OCI-LY1 (cell line): ENCODE results near the gene ZNF548.
"Not testable (repeated sequence)": the region's sequence is repeated elsewhere in the genome, so short reads cannot be mapped to it uniquely, and the experiment has no call there.

Experiments
- H2AFZ ChIP-seq: fragments of 200-600 bp; sonication (generic), shearing (Covaris generic); 2 replicates; pipeline ENCODE4 v1.6.0; 2014; ENCODE audit warnings: antibody characterized with exemption, mild to moderate bottlenecking, low read length
- H3F3A ChIP-seq: fragments of 200-600 bp; sonication (generic), shearing (Covaris generic); 2 replicates; pipeline ENCODE4 v1.6.0; 2014; ENCODE audit warnings: mild to moderate bottlenecking, antibody characterized with exemption, low read length, moderate library complexity; ENCODE audit not compliant: insufficient read depth
- H3K27ac ChIP-seq: fragments of 200-600 bp; sonication (generic); 2 replicates; pipeline ENCODE4 v1.5.1; 2014; ENCODE audit warnings: low read length, mixed run types, mild to moderate bottlenecking, low read depth; ENCODE audit not compliant: poor library complexity, severe bottlenecking
- H3K27me3 ChIP-seq: fragments of 200-600 bp; sonication (generic); 2 replicates; pipeline ENCODE4 v1.6.0; 2014; ENCODE audit warnings: antibody characterized with exemption, mild to moderate bottlenecking, low read length, moderate library complexity; ENCODE audit not compliant: insufficient read depth
- H3K36me3 ChIP-seq: fragments of 200-600 bp; sonication (generic); 2 replicates; pipeline ENCODE4 v1.6.1; 2014; ENCODE audit warnings: mild to moderate bottlenecking, antibody characterized with exemption, low read length, moderate library complexity, mixed read lengths; ENCODE audit not compliant: insufficient read depth
- H3K4me1 ChIP-seq: fragments of 200-600 bp; sonication (generic); 2 replicates; pipeline ENCODE4 v1.5.1; 2014; ENCODE audit warnings: mild to moderate bottlenecking, low read length, moderate library complexity; ENCODE audit not compliant: insufficient read depth, severe bottlenecking
- H3K4me2 ChIP-seq: fragments of 200-600 bp; sonication (generic), shearing (Covaris generic); 2 replicates; pipeline ENCODE4 v1.6.1; 2014; ENCODE audit warnings: low read length
- H3K4me3 ChIP-seq: fragments of 200-600 bp; sonication (generic); 2 replicates; pipeline ENCODE4 v1.5.1; 2014; ENCODE audit warnings: low read length, low read depth, mild to moderate bottlenecking, mixed read lengths; ENCODE audit not compliant: poor library complexity, severe bottlenecking
- H3K79me2 ChIP-seq: fragments of 200-600 bp; shearing (Covaris generic); 2 replicates; pipeline ENCODE4 v1.6.1; 2016; ENCODE audit warnings: mixed run types, low read length, mixed read lengths; ENCODE audit not compliant: insufficient read depth
- H3K9ac ChIP-seq: fragments of 200-600 bp; sonication (generic), shearing (Covaris generic); 2 replicates; pipeline ENCODE4 v1.6.1; 2014; ENCODE audit warnings: mild to moderate bottlenecking, low read length, mixed read lengths
- H3K9me2 ChIP-seq: fragments of 200-600 bp; sonication (generic), shearing (Covaris generic); 2 replicates; pipeline ENCODE4 v1.6.1; 2014; ENCODE audit warnings: low read depth, mild to moderate bottlenecking, low read length, mixed read lengths
- H3K9me3 ChIP-seq: fragments of 200-600 bp; shearing (Covaris generic); 2 replicates; pipeline ENCODE4 v1.6.1; 2014; ENCODE audit warnings: low read length, mixed read lengths
- H4K20me1 ChIP-seq: fragments of 200-600 bp; sonication (generic), shearing (Covaris generic); 2 replicates; pipeline ENCODE4 v1.6.0; 2016; ENCODE audit warnings: mild to moderate bottlenecking, low read length; ENCODE audit not compliant: insufficient read depth
- CTCF ChIP-seq: fragments of 200-600 bp; sonication (generic), shearing (Covaris generic); IDR thresholded peaks from 2 replicates; pipeline ENCODE4 v1.5.1; 2017; ENCODE audit warnings: mild to moderate bottlenecking, antibody characterized with exemption, low read length, moderate library complexity, mixed read lengths
- EZH2 ChIP-seq: fragments of 200-600 bp; sonication (generic), shearing (Covaris generic); IDR thresholded peaks from 2 replicates; pipeline ENCODE4 v1.8.0; 2017; ENCODE audit warnings: borderline replicate concordance, mixed run types, mild to moderate bottlenecking, antibody characterized with exemption, low read length, moderate library complexity, mixed read lengths

ZNF548 gene

GRCh38 chr19:57374179-57374578 is 15.5 kb upstream of the ZNF548 start:
- Histone ChIP-seq H3K4me3 (no peak overlapping the region), H3K4me1 (no peaks in the 10 kb centered on the region), H3K27me3 (no peaks in the 10 kb centered on the region), H3K9me2 (no peaks in the 10 kb centered on the region), H3K27ac (no peak overlapping the region), H3K9ac (no peak overlapping the region), H2AFZ (no peak overlapping the region), H4K20me1 (no peaks in the 10 kb centered on the region), H3K4me2 (no peak overlapping the region), H3K9me3 (peaks cover 36% of the 10 kb centered on the region), H3K36me3 (peaks cover 74% of the 10 kb centered on the region), H3F3A (no peaks in the 10 kb centered on the region), H3K79me2 (no peaks in the 10 kb centered on the region)
- TF ChIP-seq CTCF (no peak), EZH2 (no peak)

- not testable (repeated sequence) for H3K79me2 ChIP-seq, H3K27ac ChIP-seq, H3K4me3 ChIP-seq, H3K4me1 ChIP-seq, H3K4me2 ChIP-seq, H3K9ac ChIP-seq, H2AFZ ChIP-seq, H3F3A ChIP-seq, H3K27me3 ChIP-seq, H3K9me2 ChIP-seq, H4K20me1 ChIP-seq
- H3K9me3 ChIP-seq = peaks cover 39% of the 10 kb centered on the region
- peaks cover 74% of the 10 kb centered on the region for H3K36me3 ChIP-seq
These were observed 15.0 kb upstream of the ZNF548 start for GRCh38 chr19:57374647-57375046.

GRCh38 chr19:57376151-57376550 is 13.5 kb upstream of the ZNF548 start:
- Histone ChIP-seq H3K4me1 (no peaks in the 10 kb centered on the region), H3K36me3 (peaks cover 72% of the 10 kb centered on the region), H3K79me2 (no peaks in the 10 kb centered on the region), H3K27me3 (no peaks in the 10 kb centered on the region), H3K9me2 (no peaks in the 10 kb centered on the region), H3K9me3 (peaks cover 51% of the 10 kb centered on the region), H3K4me2 (no peak overlapping the region), H3K27ac (no peak overlapping the region), H4K20me1 (no peaks in the 10 kb centered on the region), H3K4me3 (no peak overlapping the region), H2AFZ (no peak overlapping the region), H3K9ac (no peak overlapping the region), H3F3A (no peaks in the 10 kb centered on the region)
- TF ChIP-seq CTCF (no peak), EZH2 (no peak)

GRCh38 chr19:57377498-57378146 is 12.0 kb upstream of the ZNF548 start:
- H3K27me3 ChIP-seq = no peaks in the 10 kb centered on the region
- H2AFZ ChIP-seq = no peak overlapping the region
- no peaks in the 10 kb centered on the region for H3K79me2 ChIP-seq
- H3K27ac ChIP-seq = no peak overlapping the region
- no peaks in the 10 kb centered on the region for H3K4me1 ChIP-seq
- H4K20me1 ChIP-seq = no peaks in the 10 kb centered on the region
- no peaks in the 10 kb centered on the region for H3K9me2 ChIP-seq
- TF ChIP-seq CTCF = no peak
- TF ChIP-seq EZH2 = no peak
- H3K9me3 ChIP-seq = peaks cover 49% of the 10 kb centered on the region
- H3K4me2 ChIP-seq = no peak overlapping the region
- H3F3A ChIP-seq = no peaks in the 10 kb centered on the region
- peaks cover 57% of the 10 kb centered on the region for H3K36me3 ChIP-seq
- H3K9ac ChIP-seq = no peak overlapping the region
- H3K4me3 ChIP-seq = no peak overlapping the region
